CD14-positive monocyte (primary cell): ENCODE measurements around the gene JCAD. TPM values are rescaled to one million over a fixed set of nuclear protein-coding genes. Genes with fewer than 3 reads are reported as not detected.

Experiments
- DNase-seq, 3 donors: peaks; one replicate each; pipeline ENCODE4 v3.0.0-alpha.2; 2011 to 2022
- H2AFZ ChIP-seq: 2 replicates; pipeline ENCODE4 v1.6.0; 2012; ENCODE audit warnings: mild to moderate bottlenecking, low read depth, low read length, inconsistent platforms; ENCODE audit not compliant: insufficient read depth, poor library complexity, severe bottlenecking
- H3K27ac ChIP-seq, 2 donors: 1 replicate in 1 of 2; 2 replicates in 1 of 2; pipeline ENCODE4 v1.5.1; 2012 to 2013; ENCODE audit warnings: low read length in 2 of 2, control low read depth in 1 of 2, inconsistent platforms in 1 of 2, low read depth in 1 of 2, mild to moderate bottlenecking in 1 of 2
- H3K27me3 ChIP-seq, 2 donors: one replicate each; pipeline versions ENCODE4 v1.6.0 to v1.6.1; 2011 to 2013; ENCODE audit warnings: low read length in 2 of 2; ENCODE audit not compliant: control insufficient read depth in 2 of 2, insufficient read depth in 2 of 2
- H3K36me3 ChIP-seq, 2 donors: replicated peaks in 1 of 2; 1 replicate in 1 of 2; 2 replicates in 1 of 2; pipeline versions ENCODE4 v1.5.1 to v1.6.1; 2012 to 2013; ENCODE audit warnings: low read length in 2 of 2, control low read depth in 1 of 2, inconsistent platforms in 1 of 2, mild to moderate bottlenecking in 1 of 2; ENCODE audit not compliant: insufficient read depth in 2 of 2, control insufficient read depth in 1 of 2
- H3K4me1 ChIP-seq, 2 donors: 1 replicate in 1 of 2; 2 replicates in 1 of 2; pipeline versions ENCODE4 v1.5.1 to v1.6.1; 2012 to 2013; ENCODE audit warnings: low read length in 2 of 2, control low read depth in 1 of 2, inconsistent platforms in 1 of 2, mild to moderate bottlenecking in 1 of 2, moderate library complexity in 1 of 2; ENCODE audit not compliant: insufficient read depth in 2 of 2, control insufficient read depth in 1 of 2
- H3K4me2 ChIP-seq: replicated peaks from 2 replicates; pipeline ENCODE3; 2012; ENCODE audit warnings: low read length, moderate library complexity, mild to moderate bottlenecking; ENCODE audit not compliant: poor library complexity, severe bottlenecking; ENCODE audit errors: extremely low read depth
- H3K4me3 ChIP-seq, 3 experiments: fragments of 200-600 bp in 1 of 3; sonication (generic) in 1 of 3; replicated peaks in 1 of 3; 1 replicate in 2 of 3; 2 replicates in 1 of 3; pipeline ENCODE4 v1.5.1; 2011 to 2013; ENCODE audit warnings: low read length in 3 of 3, mild to moderate bottlenecking in 3 of 3, control low read depth in 2 of 3, low read depth in 2 of 3, inconsistent platforms in 1 of 3, moderate library complexity in 1 of 3
- H3K79me2 ChIP-seq: 2 replicates; pipeline ENCODE4 v1.6.0; 2012; ENCODE audit warnings: mild to moderate bottlenecking, control low read depth, inconsistent platforms, low read length, moderate library complexity; ENCODE audit not compliant: insufficient read depth
- H3K9ac ChIP-seq: 2 replicates; pipeline ENCODE4 v1.6.0; 2017; ENCODE audit warnings: low read length, mild to moderate bottlenecking; ENCODE audit not compliant: insufficient read depth, poor library complexity, severe bottlenecking
- H3K9me3 ChIP-seq, 2 donors: replicated peaks in 1 of 2; 1 replicate in 1 of 2; 2 replicates in 1 of 2; pipeline versions ENCODE4 v1.5.1 to v1.6.1; 2012 to 2013; ENCODE audit warnings: low read length in 2 of 2, control low read depth in 1 of 2; ENCODE audit not compliant: control insufficient read depth in 1 of 2, insufficient read depth in 1 of 2
- H4K20me1 ChIP-seq: 2 replicates; pipeline ENCODE4 v1.6.0; 2012; ENCODE audit warnings: mild to moderate bottlenecking, low read length, control low read depth, moderate library complexity; ENCODE audit not compliant: insufficient read depth
- H3K27ac Mint-ChIP-seq, 7 donors: one replicate each; pipeline ENCODE4 v1.8.0; 2020; ENCODE audit warnings: mild to moderate bottlenecking in 7 of 7, mixed read lengths in 7 of 7, moderate library complexity in 6 of 7, inconsistent platforms in 2 of 7
- H3K27me3 Mint-ChIP-seq, 3 donors: one replicate each; pipeline ENCODE4 v1.8.0; 2021 to 2022; ENCODE audit warnings: low read depth in 3 of 3, mild to moderate bottlenecking in 3 of 3, mixed read lengths in 3 of 3, moderate library complexity in 3 of 3, inconsistent platforms in 1 of 3
- H3K36me3 Mint-ChIP-seq, 2 donors: one replicate each; pipeline ENCODE4 v1.8.0; 2020; ENCODE audit warnings: mixed read lengths in 2 of 2, inconsistent platforms in 1 of 2, mild to moderate bottlenecking in 1 of 2
- H3K4me1 Mint-ChIP-seq: one replicate; pipeline ENCODE4 v1.8.0; 2020; ENCODE audit warnings: mild to moderate bottlenecking, mixed read lengths
- H3K4me3 Mint-ChIP-seq, 2 donors: one replicate each; pipeline ENCODE4 v1.8.0; 2020; ENCODE audit warnings: mild to moderate bottlenecking in 2 of 2, mixed read lengths in 2 of 2, moderate library complexity in 1 of 2
- H3K9me3 Mint-ChIP-seq, 7 donors: one replicate each; pipeline ENCODE4 v1.8.0; 2020 to 2022; ENCODE audit warnings: mixed read lengths in 7 of 7, mild to moderate bottlenecking in 6 of 7, moderate library complexity in 6 of 7, inconsistent platforms in 2 of 7
- CTCF ChIP-seq: fragments of 200-600 bp; IDR thresholded peaks from one replicate; pipeline ENCODE4 v1.8.0; 2022; ENCODE audit warnings: antibody characterized with exemption, mild to moderate bottlenecking
- WGBS: methylation state at CpG from one replicate; pipeline ENCODE4 v1.1.5; 2013; ENCODE audit warnings: missing lambda C conversion rate; ENCODE audit not compliant: insufficient coverage; 5-methylcytosine and 5-hydroxymethylcytosine counted together
- intact Hi-C, 2 donors: fragments of 100-400 bp; cut with micrococcal nuclease; formaldehyde crosslinking; loops; one replicate each; pipeline versions ENCODE4 v1.15.0 to v1.15.1; 2023
- polyA plus RNA-seq, 3 donors: library from polyadenylated mRNA; depleted of rRNA in 1 of 3; unstranded in 2 of 3; stranded (reverse) in 1 of 3; fragments of 300-500 nt in 2 of 3; fragments of >200 nt in 1 of 3; fragmentation: Illumina TruSeq in 2 of 3; gene quantifications; 1 replicate in 2 of 3; 2 replicates in 1 of 3; pipeline ENCODE4 v1.2.3, GENCODE V29; 2012 to 2021

The JCAD gene
- polyA plus RNA-seq, 3 donors = not detected

GRCh38 chr10:30038781-30039536, 20.4 kb downstream of the JCAD start:
- Histone ChIP-seq H3K9me3 (no peaks in the 10 kb centered on the region), H3K36me3 (no peaks in the 10 kb centered on the region), H3K9ac (no peak overlapping the region), H3K4me3 (no peak overlapping the region), H3K4me2 (no peak overlapping the region), H3K27me3 (peaks cover 0 to 10% of the 10 kb centered on the region in 2 donors), H2AFZ (no peak overlapping the region), H3K4me1 (no peaks in the 10 kb centered on the region), H4K20me1 (no peaks in the 10 kb centered on the region), H3K79me2 (no peaks in the 10 kb centered on the region), H3K27ac (no peak overlapping the region)
- 64% methylated on average over 4 of the region's 12 CpGs for WGBS
- DNase-seq = no peak
- no peak overlapping the region for H3K4me3 Mint-ChIP-seq
- H3K27ac Mint-ChIP-seq = no peak overlapping the region
- H3K27me3 Mint-ChIP-seq = peaks cover 12 to 26% (median 18%) of the 10 kb centered on the region in 3 donors
- H3K36me3 Mint-ChIP-seq = no peaks in the 10 kb centered on the region
- peaks cover 8% of the 10 kb centered on the region for H3K4me1 Mint-ChIP-seq
- intact Hi-C loops = no loop called here
- no peaks in the 10 kb centered on the region for H3K9me3 Mint-ChIP-seq
- no peak for TF ChIP-seq CTCF

- Histone ChIP-seq H3K27me3 (peaks cover 0 to 10% of the 10 kb centered on the region in 2 donors), H3K36me3 (no peaks in the 10 kb centered on the region), H3K4me3 (no peak overlapping the region), H4K20me1 (no peaks in the 10 kb centered on the region), H3K4me2 (no peak overlapping the region), H3K27ac (no peak overlapping the region), H3K4me1 (no peaks in the 10 kb centered on the region), H3K9me3 (no peaks in the 10 kb centered on the region), H3K9ac (no peak overlapping the region), H3K79me2 (no peaks in the 10 kb centered on the region), H2AFZ (no peak overlapping the region)
- no peak for DNase-seq
- Mint-ChIP-seq H3K4me1 (peaks cover 8% of the 10 kb centered on the region), H3K4me3 (peak overlapping the region in 1 of 2 donors; percentile 16), H3K27me3 (peaks cover 15 to 26% (median 19%) of the 10 kb centered on the region in 3 donors), H3K27ac (no peak overlapping the region), H3K36me3 (no peaks in the 10 kb centered on the region), H3K9me3 (no peaks in the 10 kb centered on the region)
- 49% methylated on average over 5 of the region's 10 CpGs for WGBS
- TF ChIP-seq CTCF = no peak
- intact Hi-C loops = no loop called here
Measured at GRCh38 chr10:30037620-30038336, 21.6 kb downstream of the JCAD start.
